Measurements from ENCODE around the gene FGB.

Gene FGB

GRCh38 chr4:154597798-154598774 is 35.3 kb downstream of the FGB start:
- DNase-seq: no peak

DNA sequence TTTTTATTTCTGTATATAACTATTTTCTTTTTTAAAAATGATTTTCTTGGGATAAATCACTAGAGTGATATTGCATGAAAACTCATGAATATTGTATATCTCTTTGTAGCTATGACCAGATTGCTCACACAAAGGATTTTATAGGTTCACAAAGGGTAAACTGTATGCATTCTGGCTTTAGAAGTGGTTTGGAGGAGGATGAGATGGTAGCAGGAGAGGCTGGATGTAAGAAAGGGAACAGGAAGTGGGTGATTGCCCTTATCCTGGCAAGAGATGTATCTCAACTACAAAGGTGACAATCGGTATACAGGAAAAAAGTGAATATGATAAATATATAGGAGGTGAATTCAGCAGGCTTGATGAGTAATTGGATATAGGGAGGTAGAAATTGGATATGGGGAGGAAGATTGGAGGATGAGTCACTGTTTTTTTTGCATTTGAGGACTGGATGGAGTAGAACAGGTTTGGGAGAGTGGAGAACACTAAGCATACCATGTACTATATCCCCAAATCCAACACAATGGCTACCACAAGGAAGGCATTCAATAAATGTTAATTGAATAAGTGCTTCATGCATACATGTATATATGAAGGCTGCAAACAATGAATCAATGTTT is 39.7 kb downstream of the FGB start:
- DNase-seq: no peak

DNA sequence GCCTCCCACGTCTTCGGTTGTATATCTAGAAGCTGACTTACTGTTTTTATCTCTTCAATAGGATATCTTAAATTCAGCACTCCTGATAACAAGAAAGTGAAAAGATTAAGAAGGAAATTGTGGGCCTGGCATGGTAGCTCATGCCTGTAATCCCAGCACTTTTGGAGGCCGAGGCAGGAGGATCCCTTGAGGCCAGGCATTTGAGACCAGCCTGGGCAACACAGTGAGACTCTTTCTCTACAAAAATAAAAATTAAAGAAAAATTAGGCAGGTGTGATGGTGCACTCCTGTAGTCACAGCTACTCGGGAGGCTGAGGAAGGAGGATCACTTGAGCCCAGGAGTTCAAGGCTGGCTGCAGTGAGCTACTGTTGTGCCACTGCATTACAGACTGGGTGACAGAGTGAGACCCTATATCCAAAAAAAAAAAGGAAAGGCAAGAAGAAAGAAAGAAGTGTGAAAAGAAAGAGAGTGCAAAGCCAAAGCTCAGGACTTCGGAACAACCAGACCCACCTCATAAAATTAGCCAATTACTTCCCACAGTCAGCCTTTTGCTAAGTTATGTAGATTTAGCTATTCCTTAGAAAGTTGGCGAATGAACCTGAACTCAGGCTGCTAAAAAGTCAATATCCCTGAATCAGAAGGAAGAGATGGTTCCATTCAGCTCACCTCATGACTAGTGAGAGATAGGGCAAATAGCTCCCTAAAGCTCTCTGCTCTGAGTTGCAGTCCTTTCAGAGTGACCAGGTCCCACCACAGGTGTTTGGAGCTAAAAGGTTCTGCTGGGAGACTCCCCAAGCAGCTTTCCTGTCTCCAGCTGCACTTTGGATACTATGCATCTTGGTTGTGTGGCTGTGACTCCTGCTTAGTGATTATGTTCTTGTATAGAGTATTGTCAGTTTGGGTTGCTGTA is 40.5 kb downstream of the FGB start:
- no peak for DNase-seq

- no peak for DNase-seq
These were observed 41.9 kb downstream of the FGB start for GRCh38 chr4:154604696-154605200.

GRCh38 chr4:154606728-154607723 is 44.2 kb downstream of the FGB start:
- DNase-seq: no peak

DNA sequence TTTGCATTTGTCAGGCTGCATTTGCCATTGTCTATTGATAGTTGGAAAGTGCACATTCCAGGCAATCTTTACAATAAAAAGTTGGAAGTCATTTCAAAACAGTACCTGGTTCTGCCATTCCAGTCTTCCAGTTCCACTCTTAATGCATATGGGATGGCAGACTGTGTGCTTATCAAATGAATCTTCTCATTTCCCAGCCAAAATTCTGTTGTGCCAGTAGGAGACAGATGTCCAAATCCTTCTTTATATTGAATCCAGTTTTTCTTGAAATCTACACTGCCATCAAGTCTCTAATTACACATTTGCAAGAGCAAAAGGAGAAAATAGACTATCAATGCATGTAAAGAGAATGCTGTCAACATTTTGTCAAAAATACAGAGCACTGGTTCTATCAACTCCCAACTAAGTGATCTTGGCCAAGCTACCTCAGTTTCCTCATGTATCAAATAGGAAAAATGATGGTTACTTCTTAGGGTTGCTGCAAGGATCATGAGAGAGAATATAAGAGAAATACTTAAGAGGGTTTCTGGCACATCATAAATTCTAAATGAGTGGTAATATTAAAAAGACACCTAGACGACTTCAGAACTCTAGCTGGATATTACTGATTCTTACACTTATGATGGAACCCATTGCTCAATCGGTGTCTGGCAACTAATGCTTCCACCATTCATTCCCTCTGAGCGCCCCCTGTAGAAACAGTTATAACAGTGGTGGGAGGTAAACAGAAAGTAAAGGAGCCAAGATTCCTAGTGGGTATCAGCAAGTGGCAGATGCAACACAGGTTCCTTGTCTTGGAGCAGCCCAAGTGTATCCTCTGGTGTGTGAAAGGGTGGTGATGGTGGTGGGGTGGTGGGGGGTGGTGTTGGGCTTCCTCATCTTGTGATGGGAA is 45.8 kb downstream of the FGB start:
- DNase-seq: no peak

- no peak for DNase-seq
These were observed 46.7 kb downstream of the FGB start for GRCh38 chr4:154609532-154609931.

GRCh38 chr4:154610582-154610981 is 47.8 kb downstream of the FGB start:
- no peak for DNase-seq

- no peak for DNase-seq
These were observed 49.0 kb downstream of the FGB start for GRCh38 chr4:154611833-154612232.

- DNase-seq: no peak
These were observed 49.9 kb downstream of the FGB start, which contains the start of gene FGG for GRCh38 chr4:154612472-154613414. Gene FGG (minus strand): TSS chr4:154612656. CDS start chr4:154612609, 47 bp downstream.

- DNase-seq: no peak
These were observed 51.5 kb downstream of the FGB start for GRCh38 chr4:154614306-154614705.

- no peak for DNase-seq
These were observed 52.4 kb downstream of the FGB start for GRCh38 chr4:154615211-154615610.

- no peak for DNase-seq
These were observed 53.5 kb downstream of the FGB start for GRCh38 chr4:154616287-154616686.

DNA sequence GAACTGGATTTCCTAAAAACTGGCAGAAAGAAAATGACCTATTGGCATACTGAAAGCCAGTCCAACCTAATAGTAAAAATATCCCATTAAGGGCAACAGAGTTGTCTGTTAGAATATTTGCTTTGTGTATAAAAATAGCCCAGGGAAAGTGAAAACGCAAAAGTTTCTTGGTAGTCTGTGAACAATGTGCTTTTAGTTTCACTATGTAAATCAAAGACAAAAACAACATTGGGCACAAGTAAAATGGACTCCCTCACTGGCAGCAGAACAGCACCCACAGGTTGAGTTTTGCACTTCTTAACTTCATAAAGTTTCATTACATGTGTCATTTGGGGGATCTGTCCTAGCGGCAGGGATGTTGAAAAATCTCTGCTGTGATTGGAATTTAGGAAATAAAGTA is 53.9 kb downstream of the FGB start:
- no peak for DNase-seq

DNA sequence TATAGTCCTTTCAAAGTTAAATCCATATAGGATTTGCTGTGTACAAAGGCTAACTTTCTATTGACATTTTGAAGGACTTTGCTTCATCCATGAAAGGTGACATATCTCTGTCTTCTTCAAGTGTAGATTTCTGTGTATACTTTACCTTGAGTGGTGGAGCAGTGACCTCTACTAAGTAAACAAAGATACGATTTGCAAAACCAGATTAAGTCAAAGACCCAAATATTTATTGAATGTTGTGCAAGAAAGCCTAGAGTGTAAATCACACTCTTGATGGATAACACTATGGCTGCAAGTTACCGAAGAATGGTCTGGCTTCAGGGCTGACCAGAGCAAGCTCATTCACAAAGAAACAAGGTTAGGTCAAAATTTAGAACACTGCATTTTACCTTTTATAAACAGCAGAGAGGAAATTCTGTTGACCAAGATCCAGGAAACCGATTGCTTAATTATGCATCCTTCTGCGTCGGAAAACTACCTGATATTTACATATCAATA is 55.1 kb downstream of the FGB start:
- no peak for DNase-seq

DNA sequence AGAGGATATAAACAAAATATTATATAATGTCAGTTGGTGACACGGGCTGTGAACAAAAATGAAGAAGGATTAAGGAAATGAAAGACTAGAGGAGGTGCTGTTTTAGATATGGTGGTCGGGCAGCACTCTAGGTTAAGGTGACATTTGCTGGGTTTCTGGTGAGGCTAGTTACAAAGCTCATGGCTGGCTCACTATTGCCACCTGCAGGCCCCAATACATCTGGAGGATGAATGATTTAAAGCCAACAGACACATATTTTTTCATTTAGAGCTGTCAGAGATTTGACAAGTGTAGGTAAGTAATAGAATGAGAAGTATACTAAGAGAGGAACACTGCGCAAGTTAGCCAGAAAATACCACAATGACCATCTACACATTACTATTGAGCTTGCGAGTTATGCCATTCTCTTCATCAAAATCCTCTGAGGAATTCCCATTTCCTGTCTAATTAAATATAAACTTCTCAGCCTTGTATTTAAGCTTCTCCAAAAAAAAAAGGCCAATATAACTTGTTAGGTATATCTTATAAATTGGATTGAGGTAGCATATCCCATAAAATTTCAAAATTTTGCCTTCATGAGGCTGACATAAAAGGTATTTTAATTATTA is 56.0 kb downstream of the FGB start:
- DNase-seq: peak in 1 of 2 experiments; percentile 29

- DNase-seq: no peak
These were observed 57.3 kb downstream of the FGB start for GRCh38 chr4:154620111-154620510.

All from SW 1271 (cell line).